Activated naive CD8-positive, alpha-beta T cell (primary cell): ENCODE data around the gene CADM1.

Experiments
- H3K27ac Mint-ChIP-seq: one replicate; pipeline ENCODE4 v1.8.0; 2021; ENCODE audit warnings: mixed read lengths
- H3K27me3 Mint-ChIP-seq: one replicate; pipeline ENCODE4 v1.8.0; 2021; ENCODE audit warnings: mixed read lengths
- H3K36me3 Mint-ChIP-seq: one replicate; pipeline ENCODE4 v1.8.0; 2021; ENCODE audit warnings: mixed read lengths
- H3K4me1 Mint-ChIP-seq: one replicate; pipeline ENCODE4 v1.8.0; 2021; ENCODE audit warnings: low read depth, mixed read lengths
- H3K4me3 Mint-ChIP-seq: one replicate; pipeline ENCODE4 v1.8.0; 2021; ENCODE audit warnings: mild to moderate bottlenecking, mixed read lengths
- H3K9me3 Mint-ChIP-seq: one replicate; pipeline ENCODE4 v1.8.0; 2021; ENCODE audit warnings: low read depth, mixed read lengths

Gene CADM1

GRCh38 chr11:115148101-115148500 lies 356.1 kb downstream of the CADM1 start:
- H3K36me3 Mint-ChIP-seq: no peaks in the 10 kb centered on the region
- H3K4me1 Mint-ChIP-seq: no peaks in the 10 kb centered on the region
- peaks cover 5% of the 10 kb centered on the region for H3K27me3 Mint-ChIP-seq
- H3K27ac Mint-ChIP-seq: no peak overlapping the region
- no peaks in the 10 kb centered on the region for H3K9me3 Mint-ChIP-seq
- H3K4me3 Mint-ChIP-seq: no peak overlapping the region

GRCh38 chr11:115147243-115147807 lies 356.9 kb downstream of the CADM1 start:
- no peaks in the 10 kb centered on the region for H3K9me3 Mint-ChIP-seq
- H3K27ac Mint-ChIP-seq: no peak overlapping the region
- peaks cover 5% of the 10 kb centered on the region for H3K27me3 Mint-ChIP-seq
- no peaks in the 10 kb centered on the region for H3K4me1 Mint-ChIP-seq
- H3K4me3 Mint-ChIP-seq: no peak overlapping the region
- H3K36me3 Mint-ChIP-seq: no peaks in the 10 kb centered on the region

- no peak overlapping the region for H3K27ac Mint-ChIP-seq
- no peaks in the 10 kb centered on the region for H3K36me3 Mint-ChIP-seq
- no peak overlapping the region for H3K4me3 Mint-ChIP-seq
- no peaks in the 10 kb centered on the region for H3K4me1 Mint-ChIP-seq
- peaks cover 5% of the 10 kb centered on the region for H3K27me3 Mint-ChIP-seq
- H3K9me3 Mint-ChIP-seq: no peaks in the 10 kb centered on the region
These were observed 357.8 kb downstream of the CADM1 start for GRCh38 chr11:115146425-115146824.

DNA sequence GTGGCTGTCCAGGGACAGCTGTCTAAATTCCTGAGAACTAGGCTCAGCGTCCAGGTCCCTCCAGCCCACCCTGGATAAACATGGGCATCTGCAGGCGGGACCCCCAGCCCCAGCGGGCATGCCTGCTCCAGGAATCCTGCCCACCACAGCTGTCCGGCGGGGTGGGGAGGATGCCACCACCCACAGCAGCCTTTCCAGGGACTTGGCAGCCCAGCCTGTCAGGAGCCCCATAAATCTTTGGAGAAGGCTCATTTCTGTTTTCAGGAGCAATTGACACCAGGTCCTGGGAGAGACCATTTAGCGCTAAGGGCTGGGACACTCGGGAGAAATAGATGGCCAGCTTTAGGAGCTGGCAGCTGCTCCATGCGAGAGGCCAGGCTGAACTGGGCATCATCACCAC lies 358.9 kb downstream of the CADM1 start:
- Mint-ChIP-seq H3K27me3 (peaks cover 5% of the 10 kb centered on the region), H3K27ac (no peak overlapping the region)

GRCh38 chr11:115144914-115145313 lies 359.3 kb downstream of the CADM1 start:
- Mint-ChIP-seq H3K27ac (no peak overlapping the region), H3K4me1 (no peaks in the 10 kb centered on the region), H3K4me3 (no peak overlapping the region), H3K36me3 (no peaks in the 10 kb centered on the region), H3K9me3 (no peaks in the 10 kb centered on the region), H3K27me3 (peaks cover 6% of the 10 kb centered on the region)

More for the DNA sequence above, 358.9 kb downstream of the CADM1 start:
- no peaks in the 10 kb centered on the region for H3K4me1 Mint-ChIP-seq
- H3K4me3 Mint-ChIP-seq: no peak overlapping the region
- no peaks in the 10 kb centered on the region for H3K9me3 Mint-ChIP-seq
- no peaks in the 10 kb centered on the region for H3K36me3 Mint-ChIP-seq

GRCh38 chr11:115144014-115144413 lies 360.2 kb downstream of the CADM1 start:
- peaks cover 6% of the 10 kb centered on the region for H3K27me3 Mint-ChIP-seq
- no peaks in the 10 kb centered on the region for H3K9me3 Mint-ChIP-seq
- no peak overlapping the region for H3K27ac Mint-ChIP-seq
- H3K4me1 Mint-ChIP-seq: no peaks in the 10 kb centered on the region
- H3K4me3 Mint-ChIP-seq: no peak overlapping the region
- no peaks in the 10 kb centered on the region for H3K36me3 Mint-ChIP-seq

- no peaks in the 10 kb centered on the region for H3K9me3 Mint-ChIP-seq
- no peaks in the 10 kb centered on the region for H3K4me1 Mint-ChIP-seq
- peaks cover 6% of the 10 kb centered on the region for H3K27me3 Mint-ChIP-seq
- H3K4me3 Mint-ChIP-seq: no peak overlapping the region
- H3K27ac Mint-ChIP-seq: no peak overlapping the region
- H3K36me3 Mint-ChIP-seq: no peaks in the 10 kb centered on the region
These were observed 362.7 kb downstream of the CADM1 start for GRCh38 chr11:115141231-115142114.

- H3K36me3 Mint-ChIP-seq: no peaks in the 10 kb centered on the region
- peaks cover 2% of the 10 kb centered on the region for H3K27me3 Mint-ChIP-seq
- no peak overlapping the region for H3K4me3 Mint-ChIP-seq
- H3K4me1 Mint-ChIP-seq: no peaks in the 10 kb centered on the region
- H3K9me3 Mint-ChIP-seq: no peaks in the 10 kb centered on the region
- no peak overlapping the region for H3K27ac Mint-ChIP-seq
These were observed 368.3 kb downstream of the CADM1 start for GRCh38 chr11:115135936-115136335.

DNA sequence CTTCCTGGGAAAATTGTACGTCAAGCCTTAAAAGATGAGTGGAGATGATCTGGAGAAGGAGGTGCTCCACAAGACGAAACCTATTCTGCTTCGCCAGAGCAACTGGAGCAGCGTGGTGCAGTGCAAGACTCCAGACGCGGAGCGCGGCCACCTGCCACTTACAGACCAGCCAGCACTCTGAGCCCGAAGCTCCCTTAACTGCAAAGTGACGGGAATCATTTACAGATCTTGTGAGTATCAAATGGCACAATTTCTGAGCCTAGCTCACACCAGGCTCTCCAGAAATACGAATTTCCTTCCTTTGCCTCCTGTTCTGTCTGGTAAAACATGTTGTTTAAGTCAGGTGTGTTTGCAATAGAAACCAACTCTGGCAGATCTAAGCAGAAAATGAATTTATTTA lies 369.3 kb downstream of the CADM1 start:
- H3K27me3 Mint-ChIP-seq: no peaks in the 10 kb centered on the region
- H3K27ac Mint-ChIP-seq: no peak overlapping the region

DNA sequence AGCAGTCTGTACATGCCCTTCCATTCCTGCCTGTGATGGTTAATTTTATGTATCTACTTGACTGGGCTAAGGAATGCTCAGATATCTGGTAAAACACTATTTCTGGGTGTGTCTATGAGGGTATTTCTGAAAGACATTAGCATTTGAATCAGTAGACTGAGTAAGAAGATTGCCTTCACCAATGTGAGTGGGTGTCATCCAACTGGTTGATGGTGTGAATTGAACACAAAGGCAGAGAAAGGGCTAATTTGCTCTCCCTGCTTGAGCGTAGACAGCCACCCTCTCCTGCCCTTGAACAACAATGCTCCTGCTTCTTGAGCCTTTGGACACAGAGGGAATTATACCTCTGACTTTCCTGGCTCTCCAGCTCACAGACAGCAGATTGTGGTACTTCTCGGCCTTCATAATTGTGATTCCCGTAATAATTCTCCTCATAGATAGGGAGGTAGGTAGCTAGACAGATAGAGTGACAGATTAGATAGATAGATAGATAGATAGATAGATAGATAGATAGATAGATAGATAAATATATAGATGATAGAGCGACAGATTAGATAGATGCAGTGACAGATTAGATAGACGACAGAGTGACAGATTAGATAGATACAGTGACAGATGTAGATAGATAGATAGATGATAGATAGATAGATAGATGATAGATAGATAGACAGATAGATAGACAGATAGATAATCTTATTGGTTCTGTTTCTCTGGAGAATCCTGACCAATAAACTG lies 370.6 kb downstream of the CADM1 start:
- Mint-ChIP-seq H3K9me3 (no peaks in the 10 kb centered on the region), H3K27me3 (no peaks in the 10 kb centered on the region), H3K36me3 (no peaks in the 10 kb centered on the region), H3K4me1 (no peaks in the 10 kb centered on the region), H3K4me3 (no peak overlapping the region), H3K27ac (no peak overlapping the region)

More for the DNA sequence above, 369.3 kb downstream of the CADM1 start:
- H3K4me3 Mint-ChIP-seq: no peak overlapping the region
- H3K36me3 Mint-ChIP-seq: no peaks in the 10 kb centered on the region
- no peaks in the 10 kb centered on the region for H3K4me1 Mint-ChIP-seq
- H3K9me3 Mint-ChIP-seq: no peaks in the 10 kb centered on the region

- H3K27ac Mint-ChIP-seq: no peak overlapping the region
- no peaks in the 10 kb centered on the region for H3K9me3 Mint-ChIP-seq
- H3K4me1 Mint-ChIP-seq: no peaks in the 10 kb centered on the region
- no peak overlapping the region for H3K4me3 Mint-ChIP-seq
- no peaks in the 10 kb centered on the region for H3K27me3 Mint-ChIP-seq
- no peaks in the 10 kb centered on the region for H3K36me3 Mint-ChIP-seq
These were observed 371.6 kb downstream of the CADM1 start for GRCh38 chr11:115132436-115133228.

GRCh38 chr11:115129473-115130289 lies 374.5 kb downstream of the CADM1 start:
- Mint-ChIP-seq H3K27me3 (no peaks in the 10 kb centered on the region), H3K4me3 (no peak overlapping the region), H3K36me3 (no peaks in the 10 kb centered on the region), H3K4me1 (no peaks in the 10 kb centered on the region), H3K9me3 (no peaks in the 10 kb centered on the region), H3K27ac (no peak overlapping the region)

- H3K27ac Mint-ChIP-seq: no peak overlapping the region
- H3K27me3 Mint-ChIP-seq: no peaks in the 10 kb centered on the region
These were observed 376.0 kb downstream of the CADM1 start for GRCh38 chr11:115128226-115128625.

GRCh38 chr11:115127790-115128189 lies 376.4 kb downstream of the CADM1 start:
- Mint-ChIP-seq H3K36me3 (no peaks in the 10 kb centered on the region), H3K4me3 (no peak overlapping the region), H3K27me3 (no peaks in the 10 kb centered on the region), H3K27ac (no peak overlapping the region), H3K9me3 (no peaks in the 10 kb centered on the region), H3K4me1 (no peaks in the 10 kb centered on the region)

More at GRCh38 chr11:115128226-115128625, 376.0 kb downstream of the CADM1 start:
- no peaks in the 10 kb centered on the region for H3K36me3 Mint-ChIP-seq
- no peaks in the 10 kb centered on the region for H3K4me1 Mint-ChIP-seq
- no peak overlapping the region for H3K4me3 Mint-ChIP-seq
- H3K9me3 Mint-ChIP-seq: no peaks in the 10 kb centered on the region
